SU-DHL-6 (cell line): ENCODE measurements around the gene DRAM2.
"Not testable (repeated sequence)": the region's sequence is repeated elsewhere in the genome, so short reads cannot be mapped to it uniquely, and the experiment has no call there.

Source experiments
- H2AFZ ChIP-seq: fragments of 200-600 bp; sonication (generic); 2 replicates; pipeline ENCODE4 v1.6.1; 2014; ENCODE audit warnings: low read depth, mild to moderate bottlenecking, moderate library complexity, mixed read lengths, antibody characterized with exemption, low read length; ENCODE audit not compliant: severe bottlenecking
- H3F3A ChIP-seq: fragments of 200-600 bp; shearing (Covaris generic); 2 replicates; pipeline ENCODE4 v1.6.0; 2016; ENCODE audit warnings: antibody characterized with exemption, mild to moderate bottlenecking; ENCODE audit not compliant: insufficient read depth
- H3K27ac ChIP-seq: fragments of 200-600 bp; sonication (generic); 2 replicates; pipeline ENCODE4 v1.5.1; 2016; ENCODE audit warnings: low read depth, mild to moderate bottlenecking, low read length, moderate library complexity, mixed read lengths
- H3K27me3 ChIP-seq: fragments of 200-600 bp; sonication (generic), shearing (Covaris generic); 2 replicates; pipeline ENCODE4 v1.6.0; 2014; ENCODE audit warnings: mild to moderate bottlenecking, low read length
- H3K36me3 ChIP-seq: fragments of 200-600 bp; sonication (generic); 2 replicates; pipeline ENCODE4 v1.6.1; 2014; ENCODE audit warnings: mild to moderate bottlenecking, low read length, mixed read lengths
- H3K4me2 ChIP-seq: fragments of 300-600, 200-600 bp; shearing (Covaris generic), sonication (generic); 2 replicates; pipeline ENCODE4 v1.6.0; 2014; ENCODE audit warnings: low read length, low read depth, mild to moderate bottlenecking; ENCODE audit not compliant: poor library complexity, severe bottlenecking
- H3K4me3 ChIP-seq: fragments of 200-600 bp; sonication (generic); 2 replicates; pipeline ENCODE4 v1.5.1; 2014; ENCODE audit warnings: antibody characterized with exemption, low read length, mild to moderate bottlenecking, mixed read lengths; ENCODE audit not compliant: insufficient read depth, poor library complexity, severe bottlenecking
- H3K79me2 ChIP-seq: fragments of 200-600 bp; sonication (generic); 2 replicates; pipeline ENCODE4 v1.6.1; 2014; ENCODE audit warnings: mild to moderate bottlenecking, low read length, moderate library complexity; ENCODE audit not compliant: insufficient read depth
- H3K9ac ChIP-seq: fragments of 200-600 bp; sonication (generic); 2 replicates; pipeline ENCODE4 v1.7.0; 2014; ENCODE audit warnings: mild to moderate bottlenecking, low read length
- H3K9me2 ChIP-seq: fragments of 200-600 bp; sonication (generic); replicated peaks from 2 replicates; pipeline ENCODE4 v1.6.1; 2014; ENCODE audit warnings: low read length; ENCODE audit not compliant: insufficient read depth
- H3K9me3 ChIP-seq: fragments of 200-600 bp; sonication (generic); 2 replicates; pipeline ENCODE4 v1.6.1; 2014; ENCODE audit warnings: low read length, mixed read lengths; ENCODE audit not compliant: insufficient read depth
- H4K20me1 ChIP-seq: fragments of 200-600 bp; sonication (generic); 2 replicates; pipeline ENCODE4 v1.6.1; 2014; ENCODE audit warnings: low read depth, mild to moderate bottlenecking, antibody characterized with exemption, low read length, moderate library complexity, mixed read lengths
- CTCF ChIP-seq: fragments of 200-600 bp; sonication (generic); IDR thresholded peaks from one replicate; pipeline ENCODE4 v1.5.1; 2017; ENCODE audit warnings: antibody characterized with exemption, mild to moderate bottlenecking, low read length, moderate library complexity; ENCODE audit not compliant: insufficient read depth, poor library complexity, severe bottlenecking
- EZH2phosphoT487 ChIP-seq: fragments of 200-600 bp; sonication (generic), shearing (Covaris generic); conservative IDR thresholded peaks from 2 replicates; pipeline ENCODE4 v1.6.1; 2018; ENCODE audit warnings: mild to moderate bottlenecking, antibody characterized with exemption, low read length, moderate library complexity, mixed read lengths

The DRAM2 gene

GRCh38 chr1:111101854-111102642 is 37.8 kb downstream of the DRAM2 start:
- H3K27me3 ChIP-seq, result no peaks in the 10 kb centered on the region
- H3K27ac ChIP-seq, result no peak overlapping the region
- H2AFZ ChIP-seq, result no peak overlapping the region
- H3F3A ChIP-seq, result no peaks in the 10 kb centered on the region
- no peak overlapping the region for H3K4me3 ChIP-seq
- no peaks in the 10 kb centered on the region for H3K79me2 ChIP-seq
- no peaks in the 10 kb centered on the region for H4K20me1 ChIP-seq
- H3K4me2 ChIP-seq, result no peak overlapping the region
- no peak overlapping the region for H3K9ac ChIP-seq
- no peaks in the 10 kb centered on the region; the same call in 1 of the 2 replicates for H3K36me3 ChIP-seq
- no peaks in the 10 kb centered on the region for H3K9me2 ChIP-seq
- 0 out of 2 replicates have a peak, but pooled peaks cover 3% of the 10 kb centered on the region for H3K9me3 ChIP-seq
- TF ChIP-seq EZH2phosphoT487, result no peak
- no peak for TF ChIP-seq CTCF

GRCh38 chr1:111099289-111099688 is 40.6 kb downstream of the DRAM2 start:
- Histone ChIP-seq H3F3A (no peaks in the 10 kb centered on the region), H3K4me2 (no peak overlapping the region), H3K9me3 (0 out of 2 replicates have a peak, but pooled peaks cover 3% of the 10 kb centered on the region), H3K27ac (no peak overlapping the region), H3K27me3 (no peaks in the 10 kb centered on the region), H3K9ac (no peak overlapping the region), H4K20me1 (no peaks in the 10 kb centered on the region), H3K9me2 (no peaks in the 10 kb centered on the region), H3K4me3 (no peak overlapping the region), H3K36me3 (no peaks in the 10 kb centered on the region; the same call in 1 of the 2 replicates), H2AFZ (no peak overlapping the region), H3K79me2 (no peaks in the 10 kb centered on the region)
- TF ChIP-seq EZH2phosphoT487 (no peak), CTCF (no peak)

- H3K27me3 ChIP-seq, result no peaks in the 10 kb centered on the region
- no peaks in the 10 kb centered on the region for H3F3A ChIP-seq
- no peak overlapping the region for H3K4me3 ChIP-seq
- H3K9ac ChIP-seq, result no peak overlapping the region
- 0 out of 2 replicates have a peak, but pooled peaks cover 3% of the 10 kb centered on the region for H3K9me3 ChIP-seq
- no peaks in the 10 kb centered on the region for H3K9me2 ChIP-seq
- no peak overlapping the region for H3K27ac ChIP-seq
- H2AFZ ChIP-seq, result no peak overlapping the region
- H3K36me3 ChIP-seq, result no peaks in the 10 kb centered on the region
- no peaks in the 10 kb centered on the region for H4K20me1 ChIP-seq
- H3K4me2 ChIP-seq, result no peak overlapping the region
- no peak for TF ChIP-seq CTCF
- no peak for TF ChIP-seq EZH2phosphoT487
- H3K79me2 ChIP-seq, result no peaks in the 10 kb centered on the region
Measured at GRCh38 chr1:111097356-111098099, 42.4 kb downstream of the DRAM2 start.

- H3K36me3 ChIP-seq, H3K4me3 ChIP-seq, H3K4me2 ChIP-seq, H3K9me3 ChIP-seq, H4K20me1 ChIP-seq, H2AFZ ChIP-seq, H3K9ac ChIP-seq, H3K9me2 ChIP-seq, H3F3A ChIP-seq, H3K79me2 ChIP-seq, H3K27ac ChIP-seq, H3K27me3 ChIP-seq: not testable (repeated sequence)
Measured at GRCh38 chr1:111095421-111095820, 44.5 kb downstream of the DRAM2 start.
